ENCODE measurements around the gene CASQ2.

CASQ2 gene

GRCh38 chr1:115727706-115728249 is 40.7 kb downstream of the CASQ2 start:
- DNase-seq, result no peak

- no peak for DNase-seq
These were observed 41.9 kb downstream of the CASQ2 start for GRCh38 chr1:115726570-115726969.

GRCh38 chr1:115726161-115726560 is 42.4 kb downstream of the CASQ2 start:
- no peak for DNase-seq

GRCh38 chr1:115725600-115725999 is 42.9 kb downstream of the CASQ2 start:
- no peak for DNase-seq

- no peak for DNase-seq
These were observed 44.8 kb downstream of the CASQ2 start for GRCh38 chr1:115723756-115724155.

GRCh38 chr1:115722221-115722620 is 46.3 kb downstream of the CASQ2 start:
- no peak for DNase-seq

GRCh38 chr1:115719285-115719684 is 49.2 kb downstream of the CASQ2 start:
- no peak for DNase-seq

- no peak for DNase-seq
These were observed 50.3 kb downstream of the CASQ2 start for GRCh38 chr1:115718011-115718754.

GRCh38 chr1:115717541-115717940 is 51.0 kb downstream of the CASQ2 start:
- DNase-seq, result peak; percentile 28

GRCh38 chr1:115714572-115715141 is 53.9 kb downstream of the CASQ2 start:
- DNase-seq, result no peak

- no peak for DNase-seq
These were observed 54.6 kb downstream of the CASQ2 start for GRCh38 chr1:115713906-115714305.

- no peak for DNase-seq
These were observed 55.5 kb downstream of the CASQ2 start for GRCh38 chr1:115712911-115713609.

GRCh38 chr1:115710859-115711624 is 57.5 kb downstream of the CASQ2 start:
- no peak for DNase-seq

GRCh38 chr1:115706587-115707425 is 61.7 kb downstream of the CASQ2 start:
- DNase-seq, result peak; percentile 23

- no peak for DNase-seq
These were observed 62.6 kb downstream of the CASQ2 start for GRCh38 chr1:115705963-115706362.

- DNase-seq, result no peak
These were observed 63.2 kb downstream of the CASQ2 start for GRCh38 chr1:115705085-115705951.

GRCh38 chr1:115702959-115703358 is 65.6 kb downstream of the CASQ2 start:
- no peak for DNase-seq

- DNase-seq, result no peak
These were observed 67.4 kb downstream of the CASQ2 start for GRCh38 chr1:115701090-115701489.

- no peak for DNase-seq
These were observed 70.9 kb downstream of the CASQ2 start for GRCh38 chr1:115697619-115698018.

GRCh38 chr1:115694805-115695204 is 73.7 kb downstream of the CASQ2 start:
- DNase-seq, result no peak

GRCh38 chr1:115692224-115692623 is 76.3 kb downstream of the CASQ2 start:
- DNase-seq, result no peak

All from RPMI8226 (cell line).